ENCODE measurements around the gene FADD.
"Not testable (repeated sequence)": the region's sequence is repeated elsewhere in the genome, so short reads cannot be mapped to it uniquely, and the experiment has no call there.

FADD gene

GRCh38 chr11:70191495-70192140, 11.5 kb upstream of the FADD start:
- no peak overlapping the region for H3K27ac ChIP-seq
- TF ChIP-seq, protein P1, sequence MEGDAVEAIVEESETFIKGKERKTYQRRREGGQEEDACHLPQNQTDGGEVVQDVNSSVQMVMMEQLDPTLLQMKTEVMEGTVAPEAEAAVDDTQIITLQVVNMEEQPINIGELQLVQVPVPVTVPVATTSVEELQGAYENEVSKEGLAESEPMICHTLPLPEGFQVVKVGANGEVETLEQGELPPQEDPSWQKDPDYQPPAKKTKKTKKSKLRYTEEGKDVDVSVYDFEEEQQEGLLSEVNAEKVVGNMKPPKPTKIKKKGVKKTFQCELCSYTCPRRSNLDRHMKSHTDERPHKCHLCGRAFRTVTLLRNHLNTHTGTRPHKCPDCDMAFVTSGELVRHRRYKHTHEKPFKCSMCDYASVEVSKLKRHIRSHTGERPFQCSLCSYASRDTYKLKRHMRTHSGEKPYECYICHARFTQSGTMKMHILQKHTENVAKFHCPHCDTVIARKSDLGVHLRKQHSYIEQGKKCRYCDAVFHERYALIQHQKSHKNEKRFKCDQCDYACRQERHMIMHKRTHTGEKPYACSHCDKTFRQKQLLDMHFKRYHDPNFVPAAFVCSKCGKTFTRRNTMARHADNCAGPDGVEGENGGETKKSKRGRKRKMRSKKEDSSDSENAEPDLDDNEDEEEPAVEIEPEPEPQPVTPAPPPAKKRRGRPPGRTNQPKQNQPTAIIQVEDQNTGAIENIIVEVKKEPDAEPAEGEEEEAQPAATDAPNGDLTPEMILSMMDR (conservative IDR thresholded peaks at IDR 0.05), result peak; percentile 97
- no peak for TF ChIP-seq ZFX (IDR thresholded peaks at IDR 0.05)

GRCh38 chr11:70192666-70193410, 10.3 kb upstream of the FADD start:
- TF ChIP-seq, protein P1 (conservative IDR thresholded peaks at IDR 0.05), result no peak
- TF ChIP-seq ZFX (IDR thresholded peaks at IDR 0.05), result no peak
- no peak overlapping the region for H3K27ac ChIP-seq

DNA sequence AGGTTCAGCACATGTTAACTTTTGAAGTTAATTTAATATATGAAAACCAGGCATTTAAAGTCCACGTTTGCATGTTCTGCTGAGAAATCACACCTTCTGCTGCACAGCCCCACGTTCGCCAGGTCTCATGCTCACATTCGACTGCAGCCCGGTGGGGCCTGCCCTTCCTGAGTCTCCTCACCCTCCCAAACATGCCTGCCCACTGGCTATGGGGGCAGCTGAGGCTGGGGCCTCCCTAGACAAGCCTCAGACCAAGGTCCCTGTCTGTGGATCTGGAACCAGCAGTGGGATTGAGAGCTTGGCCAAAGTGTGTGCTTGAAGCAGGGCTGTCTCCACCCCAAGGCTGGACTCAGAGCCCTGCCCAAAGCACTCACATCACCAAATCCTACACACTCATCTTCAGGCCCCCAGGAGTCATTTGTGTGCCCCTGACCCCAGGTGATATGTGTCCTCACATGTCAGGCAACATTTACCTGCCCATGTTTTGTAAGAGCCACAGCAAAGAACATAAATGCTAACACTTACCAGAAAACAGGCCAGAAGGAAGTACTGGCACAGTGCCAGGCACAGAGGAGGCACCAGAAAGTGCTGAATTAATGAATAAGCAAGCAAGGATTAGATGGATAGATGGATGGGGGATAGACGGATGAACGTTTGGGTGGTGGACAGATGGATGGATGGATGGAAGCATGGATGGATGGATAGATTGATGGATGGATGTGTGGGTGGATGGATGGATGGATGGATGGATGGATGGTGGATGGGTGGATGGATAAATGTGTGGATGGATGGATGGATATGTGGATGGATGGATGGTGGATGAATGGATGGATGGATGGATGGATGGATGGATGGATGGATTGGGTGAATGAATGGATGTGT, 9.4 kb upstream of the FADD start:
- TF ChIP-seq ZFX (IDR thresholded peaks at IDR 0.05), result no peak
- TF ChIP-seq, protein P1 (conservative IDR thresholded peaks at IDR 0.05), result no peak
- no peak overlapping the region for H3K27ac ChIP-seq

GRCh38 chr11:70194792-70195791, 8.0 kb upstream of the FADD start:
- TF ChIP-seq ZFX (IDR thresholded peaks at IDR 0.05), result no peak
- TF ChIP-seq, protein P1 (conservative IDR thresholded peaks at IDR 0.05), result no peak
- no peak overlapping the region for H3K27ac ChIP-seq

- H3K27ac ChIP-seq, result no peak overlapping the region
- TF ChIP-seq, protein P1 (conservative IDR thresholded peaks at IDR 0.05), result no peak
- TF ChIP-seq ZFX (IDR thresholded peaks at IDR 0.05), result no peak
These were observed 2.8 kb upstream of the FADD start for GRCh38 chr11:70200212-70200844.

- not testable (repeated sequence) for H3K27ac ChIP-seq
These were observed 2.0 kb upstream of the FADD start for GRCh38 chr11:70201047-70201446.

All from C4-2B (cell line).